Calu3 (cell line): ENCODE results near the gene TAS2R41. TPM values are rescaled to one million over a fixed set of nuclear protein-coding genes. Genes with fewer than 3 reads are reported as not detected.

Source experiments
- BruUV-seq: library from RNA; stranded (reverse); fragments of 400-500 nt; replicated peaks from 2 replicates; lab custom pipeline; 2021; lab: Mats Ljungman, UMichigan
- CTCF ChIA-PET: fragments of 300-600 bp; sonication (Branson Sonifier 250); formaldehyde crosslinking; loops from one replicate; lab custom pipeline; 2022; ENCODE audit warnings: antibody characterized with exemption; lab: Charles Lee
- DNase-seq: peaks from one replicate; pipeline ENCODE4 v3.0.0; 2022
- H3K27ac Mint-ChIP-seq: one replicate; pipeline ENCODE4 v1.8.0; 2022; ENCODE audit warnings: mixed read lengths; ENCODE audit not compliant: unreplicated experiment
- H3K27me3 Mint-ChIP-seq: one replicate; pipeline ENCODE4 v1.8.0; 2022; ENCODE audit warnings: mixed read lengths; ENCODE audit not compliant: unreplicated experiment
- H3K36me3 Mint-ChIP-seq: one replicate; pipeline ENCODE4 v1.8.0; 2022; ENCODE audit warnings: mild to moderate bottlenecking, moderate library complexity, mixed read lengths; ENCODE audit not compliant: insufficient read depth, unreplicated experiment
- H3K4me1 Mint-ChIP-seq: one replicate; pipeline ENCODE4 v1.8.0; 2022; ENCODE audit warnings: mild to moderate bottlenecking, low read depth, mixed read lengths; ENCODE audit not compliant: unreplicated experiment
- H3K4me3 Mint-ChIP-seq: one replicate; pipeline ENCODE4 v1.8.0; 2022; ENCODE audit warnings: mild to moderate bottlenecking, low read depth, moderate library complexity, mixed read lengths; ENCODE audit not compliant: unreplicated experiment
- H3K9me3 Mint-ChIP-seq: one replicate; pipeline ENCODE4 v1.8.0; 2022; ENCODE audit warnings: low read depth, mixed read lengths; ENCODE audit not compliant: unreplicated experiment
- CTCF ChIP-seq: fragments of 200-600 bp; IDR thresholded peaks from one replicate; pipeline ENCODE4 v1.8.0; 2022; ENCODE audit warnings: antibody characterized with exemption; ENCODE audit not compliant: unreplicated experiment
- intact Hi-C: fragments of 100-400 bp; cut with micrococcal nuclease; formaldehyde crosslinking; loops from one replicate; pipeline ENCODE4 v1.10.0; 2022; ENCODE audit not compliant: unreplicated experiment
- total RNA-seq: library from RNA; stranded (reverse); gene quantifications from 2 replicates; pipeline ENCODE4 v1.2.3, GENCODE V29; 2022

The TAS2R41 gene
- total RNA-seq, 1 experiment from 2014 or later, result not detected

- no peak for TF ChIP-seq CTCF
- Mint-ChIP-seq H3K36me3 (no peaks in the 10 kb centered on the region), H3K27me3 (no peaks in the 10 kb centered on the region), H3K4me3 (no peak overlapping the region), H3K27ac (no peak overlapping the region), H3K4me1 (peaks cover 9% of the 10 kb centered on the region), H3K9me3 (no peaks in the 10 kb centered on the region)
- no TSS peak for BruUV-seq
- DNase-seq, result no peak
- CTCF ChIA-PET, result no interaction called here
- intact Hi-C loops, result loop anchor here (10.0 kb wide), 1 partner anchor 675 kb away; no protein-coding TSS in a partner anchor
Measured at GRCh38 chr7:143439866-143440265, 37.8 kb upstream of the TAS2R41 start.

- Mint-ChIP-seq H3K27ac (no peak within 1 kb of the TSS), H3K9me3 (no peaks in the 10 kb centered on the region), H3K27me3 (no peaks in the 10 kb centered on the region), H3K4me3 (no peak within 1 kb of the TSS), H3K36me3 (no peaks in the 10 kb centered on the region), H3K4me1 (no peaks in the 10 kb centered on the region)
- CTCF ChIA-PET, result interaction anchor here (0.5 kb wide), 1 partner anchor 122 kb away, joined by 3 read pairs; no protein-coding TSS in a partner anchor
- no peak for DNase-seq
- intact Hi-C loops, result loop anchor here (10.0 kb wide), 1 partner anchor 672 kb away; no protein-coding TSS in a partner anchor
- no peak for TF ChIP-seq CTCF
- no TSS peak for BruUV-seq
Measured at GRCh38 chr7:143443153-143443552, 34.5 kb upstream of the TAS2R41 start, which contains the start of gene TAS2R60. Gene TAS2R60 (plus strand): TSS chr7:143443453. CDS start chr7:143443453, 0 bp downstream.

- H3K36me3 Mint-ChIP-seq, result no peaks in the 10 kb centered on the region
- CTCF ChIA-PET, result no interaction called here
- H3K4me3 Mint-ChIP-seq, result no peak overlapping the region
- TF ChIP-seq CTCF, result no peak
- BruUV-seq, result no TSS peak
- H3K9me3 Mint-ChIP-seq, result no peaks in the 10 kb centered on the region
- H3K27me3 Mint-ChIP-seq, result no peaks in the 10 kb centered on the region
- no peak for DNase-seq
- no peak overlapping the region for H3K27ac Mint-ChIP-seq
- no peaks in the 10 kb centered on the region for H3K4me1 Mint-ChIP-seq
- intact Hi-C loops, result loop anchor here (10.0 kb wide), 1 partner anchor 671 kb away; no protein-coding TSS in a partner anchor
Measured at GRCh38 chr7:143444063-143444782, 33.5 kb upstream of the TAS2R41 start.

GRCh38 chr7:143444785-143445184 lies 32.9 kb upstream of the TAS2R41 start:
- Mint-ChIP-seq H3K9me3 (no peaks in the 10 kb centered on the region), H3K4me1 (no peaks in the 10 kb centered on the region), H3K36me3 (no peaks in the 10 kb centered on the region), H3K4me3 (no peak overlapping the region), H3K27ac (no peak overlapping the region), H3K27me3 (no peaks in the 10 kb centered on the region)
- TF ChIP-seq CTCF, result no peak
- intact Hi-C loops, result loop anchor here (10.0 kb wide), 1 partner anchor 670 kb away; no protein-coding TSS in a partner anchor
- CTCF ChIA-PET, result no interaction called here
- BruUV-seq, result no TSS peak
- DNase-seq, result no peak
